HL-60 (cell line): ENCODE data around the gene PEX6.
"Not testable (repeated sequence)": the region's sequence is repeated elsewhere in the genome, so short reads cannot be mapped to it uniquely, and the experiment has no call there.

Experiments used
- DNase-seq, 2 experiments: peaks; one replicate each; pipeline ENCODE4 v3.0.0-alpha.2; 2010 to 2020; ENCODE audit warnings: low read depth in 1 of 2, low spot score in 1 of 2
- H3K27ac ChIP-seq: fragments of 250-450 bp; sonication (Bioruptor Pico); replicated peaks from 2 replicates; pipeline ENCODE4 v1.5.1; 2020; ENCODE audit warnings: mild to moderate bottlenecking, moderate library complexity
- H3K27me3 ChIP-seq: fragments of 250-450 bp; sonication (Bioruptor Pico); 2 replicates; pipeline ENCODE4 v1.5.1; 2021; ENCODE audit warnings: mild to moderate bottlenecking, moderate library complexity; ENCODE audit not compliant: insufficient read depth, poor library complexity, severe bottlenecking
- H3K4me3 ChIP-seq: replicated peaks from 2 replicates; pipeline ENCODE4 v1.5.1; 2011; ENCODE audit warnings: mild to moderate bottlenecking, control low read depth, low read length; ENCODE audit not compliant: insufficient read depth
- CTCF ChIP-seq: IDR thresholded peaks from one replicate; pipeline ENCODE4 v1.5.1; 2011; ENCODE audit warnings: low read length, control low read depth, inconsistent platforms; ENCODE audit not compliant: insufficient read depth
- GABPA ChIP-seq: IDR thresholded peaks from 2 replicates; pipeline ENCODE4 v1.6.1; 2012; ENCODE audit warnings: low read depth
- POLR2AphosphoS5 ChIP-seq: IDR thresholded peaks from 2 replicates; pipeline ENCODE4 v1.6.1; 2012; ENCODE audit warnings: low read depth
- REST ChIP-seq: IDR thresholded peaks from 2 replicates; pipeline ENCODE4 v1.6.1; 2012; ENCODE audit warnings: low read depth; ENCODE audit not compliant: insufficient replicate concordance
- SPI1 ChIP-seq: IDR thresholded peaks from 2 replicates; pipeline ENCODE4 v1.6.1; 2012; ENCODE audit warnings: low read depth, mild to moderate bottlenecking, borderline replicate concordance

The PEX6 gene

GRCh38 chr6:43006251-43006650 lies 27.3 kb upstream of the PEX6 start:
- no peak for TF ChIP-seq REST
- TF ChIP-seq GABPA, result no peak
- no peak for TF ChIP-seq SPI1
- no peak for TF ChIP-seq POLR2AphosphoS5
- no peak for TF ChIP-seq CTCF
- DNase-seq, result no peak
- no peak overlapping the region for H3K27ac ChIP-seq
- no peak overlapping the region for H3K4me3 ChIP-seq
- H3K27me3 ChIP-seq, result no peaks in the 10 kb centered on the region

GRCh38 chr6:43005844-43006243 lies 26.9 kb upstream of the PEX6 start:
- Histone ChIP-seq H3K4me3 (no peak overlapping the region), H3K27me3 (no peaks in the 10 kb centered on the region), H3K27ac (no peak overlapping the region)
- TF ChIP-seq CTCF (no peak), GABPA (no peak), REST (no peak), POLR2AphosphoS5 (no peak), SPI1 (no peak)
- no peak for DNase-seq

GRCh38 chr6:43001843-43002242 lies 22.9 kb upstream of the PEX6 start:
- no peak overlapping the region for H3K27ac ChIP-seq
- no peak overlapping the region for H3K4me3 ChIP-seq
- no peak for TF ChIP-seq CTCF
- no peak for TF ChIP-seq REST
- TF ChIP-seq SPI1, result no peak
- TF ChIP-seq GABPA, result no peak
- no peak for TF ChIP-seq POLR2AphosphoS5
- H3K27me3 ChIP-seq, result no peaks in the 10 kb centered on the region
- DNase-seq, result no peak

GRCh38 chr6:42998205-42998604 lies 19.2 kb upstream of the PEX6 start:
- not testable (repeated sequence) for H3K4me3 ChIP-seq, H3K27ac ChIP-seq, H3K27me3 ChIP-seq, DNase-seq
